GM06990 (cell line): ENCODE measurements around the gene EXOC8.

Experiments used
- DNase-seq: peaks from one replicate; pipeline ENCODE4 v3.0.0-alpha.2; 2011; ENCODE audit not compliant: insufficient read length; ENCODE audit errors: extremely low read depth
- H3K27me3 ChIP-seq: replicated peaks from 2 replicates; pipeline ENCODE4 v1.6.0; 2011; ENCODE audit warnings: low read length; ENCODE audit not compliant: control insufficient read depth, insufficient read depth
- H3K36me3 ChIP-seq: 2 replicates; pipeline ENCODE4 v1.5.1; 2011; ENCODE audit warnings: low read length; ENCODE audit not compliant: control insufficient read depth, insufficient read depth
- H3K4me3 ChIP-seq: replicated peaks from 2 replicates; pipeline ENCODE4 v1.5.1; 2011; ENCODE audit warnings: low read depth, mild to moderate bottlenecking, control low read depth, low read length
- CTCF ChIP-seq: IDR thresholded peaks from 2 replicates; pipeline ENCODE4 v1.5.1; 2011; ENCODE audit warnings: low read length, control low read depth, mild to moderate bottlenecking, inconsistent platforms; ENCODE audit not compliant: insufficient read depth, poor library complexity, severe bottlenecking

Gene EXOC8

GRCh38 chr1:231382426-231382825, 44.8 kb upstream of the EXOC8 start:
- Histone ChIP-seq H3K4me3 (no peak overlapping the region), H3K27me3 (no peaks in the 10 kb centered on the region), H3K36me3 (no peaks in the 10 kb centered on the region; the same call in 1 of the 2 replicates)
- no peak for TF ChIP-seq CTCF
- no peak for DNase-seq

- no peak for TF ChIP-seq CTCF
- no peak for DNase-seq
- Histone ChIP-seq H3K27me3 (no peaks in the 10 kb centered on the region), H3K4me3 (no peak overlapping the region), H3K36me3 (no peaks in the 10 kb centered on the region; the same call in 1 of the 2 replicates)
Observed at GRCh38 chr1:231381729-231382128, 44.1 kb upstream of the EXOC8 start.

- Histone ChIP-seq H3K4me3 (no peak overlapping the region), H3K27me3 (no peaks in the 10 kb centered on the region), H3K36me3 (no peaks in the 10 kb centered on the region)
- no peak for DNase-seq
- no peak for TF ChIP-seq CTCF
Observed at GRCh38 chr1:231376875-231377549, 39.4 kb upstream of the EXOC8 start.

- H3K27me3 ChIP-seq = no peaks in the 10 kb centered on the region
- H3K4me3 ChIP-seq = no peak overlapping the region
- H3K36me3 ChIP-seq = peaks cover 2% of the 10 kb centered on the region; the same call in 1 of the 2 replicates
- DNase-seq = no peak
- TF ChIP-seq CTCF = no peak
Observed at GRCh38 chr1:231376101-231376500, 38.4 kb upstream of the EXOC8 start.

GRCh38 chr1:231374394-231374793, 36.7 kb upstream of the EXOC8 start:
- Histone ChIP-seq H3K4me3 (no peak overlapping the region), H3K27me3 (no peaks in the 10 kb centered on the region), H3K36me3 (peaks cover 2% of the 10 kb centered on the region; the same call in 1 of the 2 replicates)
- no peak for TF ChIP-seq CTCF
- no peak for DNase-seq
